IPS-NIHi7 (cell line): Measurements from ENCODE around the gene SLC37A1.

Source experiments
- DNase-seq: peaks from one replicate; pipeline ENCODE4 v3.0.0; 2012; ENCODE audit warnings: mixed read lengths; ENCODE audit errors: extremely low spot score

The SLC37A1 gene

GRCh38 chr21:42545317-42545716, 31.7 kb downstream of the SLC37A1 start:
- DNase-seq, result no peak

GRCh38 chr21:42545745-42546144, 32.1 kb downstream of the SLC37A1 start:
- DNase-seq, result no peak

GRCh38 chr21:42546433-42546832, 32.8 kb downstream of the SLC37A1 start:
- no peak for DNase-seq

DNA sequence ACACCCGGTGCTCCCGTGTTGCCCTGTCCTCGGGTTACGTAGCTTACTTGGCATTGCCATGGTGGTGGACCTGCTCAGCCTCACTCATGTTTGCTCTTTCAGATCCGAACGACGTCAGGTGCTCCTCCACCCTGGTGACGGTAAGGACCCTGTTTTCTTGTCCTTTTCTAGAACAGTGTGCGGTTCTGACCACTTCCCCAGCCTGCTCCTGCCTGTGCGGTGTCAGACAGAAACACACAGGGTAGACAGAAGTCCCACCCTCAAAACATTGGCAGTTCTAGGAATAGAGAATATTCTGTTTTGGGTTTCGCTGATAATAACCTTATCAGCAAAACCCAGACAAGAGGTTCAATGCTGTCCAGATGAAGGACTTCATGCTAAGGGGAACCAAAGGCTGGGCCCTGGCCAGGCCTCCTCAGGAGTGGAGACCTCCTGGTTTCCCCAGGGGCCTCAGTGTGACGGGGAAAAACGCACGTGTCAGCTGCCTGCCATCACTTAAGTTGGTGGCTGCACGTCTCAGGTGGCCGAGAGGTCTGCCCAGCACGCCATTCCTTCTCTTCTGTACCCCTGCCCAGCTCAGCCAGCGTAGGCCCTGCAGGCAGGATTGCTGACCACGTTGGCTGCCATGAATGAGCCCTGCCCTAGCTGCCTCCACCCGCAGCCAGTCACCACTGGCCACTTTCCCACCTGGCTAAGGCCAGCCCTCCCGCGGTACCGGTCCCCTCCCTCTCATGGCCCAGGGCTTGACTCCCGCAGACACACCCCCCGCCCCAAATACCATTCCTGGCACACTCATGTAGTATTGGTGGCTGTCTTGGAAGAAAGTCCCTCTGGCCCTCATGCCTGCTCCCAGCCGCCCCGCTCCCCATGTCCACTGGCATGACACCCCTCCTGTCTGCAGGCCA, 33.6 kb downstream of the SLC37A1 start:
- DNase-seq, result no peak

DNA sequence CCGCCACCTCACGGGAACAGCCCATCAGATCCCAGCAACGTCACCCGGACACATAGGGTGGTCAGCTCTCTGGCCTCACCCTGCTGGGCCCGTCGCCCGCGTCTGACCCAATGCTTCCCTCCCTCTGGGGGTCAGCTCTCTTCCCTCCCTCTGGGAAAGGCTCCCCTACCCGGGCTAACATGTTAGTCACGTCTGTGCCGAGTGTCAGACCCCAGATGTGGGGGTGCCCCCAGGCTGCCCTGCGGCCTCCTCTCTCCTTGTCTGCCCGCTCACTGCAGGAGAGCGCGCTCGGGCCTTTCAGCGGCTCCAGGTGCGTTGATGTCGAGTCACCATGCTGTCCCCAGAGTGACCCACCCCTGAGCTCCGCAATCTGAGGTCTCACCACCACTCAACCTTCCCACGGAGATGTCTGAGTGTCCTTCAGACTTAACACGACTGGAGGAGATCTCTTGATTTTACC, 34.3 kb downstream of the SLC37A1 start:
- no peak for DNase-seq

GRCh38 chr21:42548687-42549406, 35.2 kb downstream of the SLC37A1 start:
- no peak for DNase-seq

DNA sequence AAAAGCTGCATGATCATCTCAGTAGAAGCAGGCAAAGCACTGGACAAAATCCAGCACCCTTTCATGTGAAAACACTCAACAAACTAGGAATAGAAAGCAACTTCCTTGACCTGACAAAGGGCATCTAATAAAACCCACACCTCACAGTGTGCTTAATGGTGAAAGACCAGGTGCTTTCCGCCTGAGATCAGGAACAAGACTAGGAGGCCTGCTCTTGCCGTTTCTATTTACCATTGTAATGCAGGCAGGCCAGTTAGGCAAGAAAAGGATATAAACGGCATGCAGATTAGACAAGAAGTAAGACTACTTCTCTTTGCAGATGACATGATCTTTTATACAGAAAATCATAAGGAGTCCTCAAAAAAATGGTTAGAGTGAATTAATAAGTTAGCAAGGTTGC, 37.2 kb downstream of the SLC37A1 start:
- DNase-seq, result no peak

DNA sequence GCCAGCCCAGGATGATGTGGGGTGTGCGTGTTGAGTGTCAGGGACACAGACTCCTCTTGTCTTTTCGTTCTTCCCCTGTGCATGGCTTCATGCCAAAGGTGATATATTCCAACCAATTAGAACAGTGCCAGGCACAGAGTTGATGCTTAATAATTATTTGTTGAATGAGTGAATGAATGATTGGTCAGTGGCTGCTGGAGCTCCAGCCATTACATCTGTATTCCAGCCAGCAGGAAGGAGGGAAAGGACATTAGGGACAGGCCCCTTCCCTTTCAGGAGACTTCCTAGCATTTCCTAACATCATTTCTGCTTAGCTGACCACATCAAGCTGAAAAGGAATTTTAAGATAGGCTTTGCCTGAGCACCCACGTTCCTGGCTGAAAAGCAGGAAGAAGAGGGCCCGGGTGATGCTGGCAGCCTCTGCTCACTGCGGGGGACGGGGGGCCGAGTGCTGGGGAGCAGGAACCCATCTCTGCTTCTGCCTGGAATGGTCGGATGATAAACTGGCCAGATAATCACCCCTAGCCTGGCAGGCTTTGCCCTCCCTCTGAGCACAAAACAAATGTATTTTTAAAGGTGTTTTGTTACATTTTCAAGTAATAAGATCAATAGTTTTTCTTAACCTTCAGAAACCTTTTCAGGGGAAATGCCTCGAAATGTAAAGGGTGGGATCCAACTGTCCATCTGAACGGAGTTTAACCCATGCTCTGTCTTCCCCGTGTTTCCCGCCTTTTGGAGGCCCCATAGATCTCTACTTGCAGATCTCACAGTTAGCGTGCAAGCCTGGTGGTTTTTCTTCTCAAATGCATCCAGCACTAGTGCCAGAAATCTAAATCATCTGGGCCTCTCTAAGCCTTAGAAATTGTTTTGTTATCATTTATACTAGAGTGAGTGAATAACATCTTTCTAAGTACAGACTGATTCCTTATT, 39.0 kb downstream of the SLC37A1 start:
- no peak for DNase-seq

DNA sequence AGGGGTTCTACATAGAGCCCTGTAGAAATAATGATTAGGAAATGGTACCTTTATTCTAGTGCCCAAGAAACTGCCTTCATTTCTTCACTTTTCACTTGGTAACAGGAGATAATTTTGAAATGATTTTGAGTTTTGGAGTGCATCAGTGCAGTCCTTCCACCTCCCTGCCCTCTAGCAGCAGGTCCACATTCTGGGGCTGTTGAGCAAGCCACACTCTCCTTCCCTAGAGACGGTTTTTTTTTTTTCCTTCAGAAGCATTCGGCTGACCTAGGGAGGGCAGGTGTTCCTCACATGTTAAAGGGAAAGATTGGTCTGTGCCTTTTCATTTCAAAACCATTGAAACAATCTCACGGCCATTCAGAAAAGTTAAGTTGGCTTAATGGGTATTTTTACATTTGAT, 39.8 kb downstream of the SLC37A1 start:
- peak; percentile 52 for DNase-seq

DNA sequence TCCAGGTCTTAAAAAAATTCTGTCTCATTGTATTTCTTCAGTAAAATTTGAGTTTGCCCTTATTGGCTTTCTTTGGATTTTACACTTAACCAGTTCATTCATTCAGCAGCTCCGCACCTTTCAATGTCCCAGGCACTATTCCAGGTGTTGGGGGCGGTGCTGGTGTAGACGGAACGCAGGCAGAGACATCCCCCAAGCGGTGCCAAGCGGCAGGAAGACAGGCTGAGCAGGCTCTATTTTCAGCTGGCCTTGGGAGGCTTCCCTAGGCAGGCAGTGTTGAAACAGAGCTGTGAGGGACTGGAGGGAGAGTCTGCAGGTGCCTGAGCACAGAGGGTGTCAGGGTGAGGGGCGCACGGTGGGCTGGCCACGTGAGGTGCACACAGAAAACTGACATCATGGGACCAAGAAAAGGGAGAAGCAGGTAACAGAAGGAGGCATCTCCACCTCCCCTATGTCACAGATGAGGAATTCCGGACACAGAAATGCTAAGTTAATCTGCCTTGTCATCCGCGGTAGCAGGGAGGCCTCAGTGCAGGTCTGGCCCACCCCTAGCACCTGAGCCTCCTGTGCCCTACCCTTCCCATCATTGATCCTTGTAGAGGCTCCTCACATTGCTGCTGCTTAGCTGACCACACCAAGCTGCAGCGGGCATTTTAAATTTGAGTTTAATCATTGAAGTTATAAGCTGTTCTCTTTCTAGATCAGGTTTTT, 40.8 kb downstream of the SLC37A1 start:
- DNase-seq, result no peak

DNA sequence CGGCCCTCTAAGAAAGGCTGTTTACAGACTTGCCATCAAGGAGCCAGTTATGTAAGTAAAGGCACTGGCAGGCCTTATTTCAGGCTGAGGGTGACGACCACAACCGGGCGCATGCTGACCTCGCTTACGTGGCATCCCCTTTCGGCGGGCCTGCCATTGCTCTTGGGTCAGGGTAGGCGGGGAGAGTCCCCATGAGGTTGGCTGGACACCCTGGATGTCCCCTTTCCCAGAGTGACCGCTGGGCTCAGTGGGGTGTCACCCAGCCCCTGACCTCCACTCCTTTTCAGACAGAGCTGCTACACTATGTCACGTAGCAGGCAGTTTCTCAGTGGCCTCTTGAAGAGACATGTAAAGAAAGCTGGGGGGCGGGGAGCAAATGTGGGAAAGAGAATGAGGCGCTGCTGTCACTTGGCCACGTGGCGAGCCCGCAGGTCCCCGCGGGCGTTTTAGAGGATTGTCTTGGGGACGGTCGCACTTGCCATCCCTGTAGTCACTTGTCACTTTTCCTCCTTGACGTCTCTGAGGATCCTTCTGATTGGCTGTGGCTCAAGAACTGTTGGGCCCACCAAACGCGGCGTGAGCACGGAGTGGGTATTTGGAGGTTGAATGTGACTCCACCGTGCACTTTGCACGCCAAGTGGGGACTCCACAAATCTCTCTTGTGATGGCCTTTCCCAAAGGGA, 42.2 kb downstream of the SLC37A1 start:
- DNase-seq, result no peak

DNA sequence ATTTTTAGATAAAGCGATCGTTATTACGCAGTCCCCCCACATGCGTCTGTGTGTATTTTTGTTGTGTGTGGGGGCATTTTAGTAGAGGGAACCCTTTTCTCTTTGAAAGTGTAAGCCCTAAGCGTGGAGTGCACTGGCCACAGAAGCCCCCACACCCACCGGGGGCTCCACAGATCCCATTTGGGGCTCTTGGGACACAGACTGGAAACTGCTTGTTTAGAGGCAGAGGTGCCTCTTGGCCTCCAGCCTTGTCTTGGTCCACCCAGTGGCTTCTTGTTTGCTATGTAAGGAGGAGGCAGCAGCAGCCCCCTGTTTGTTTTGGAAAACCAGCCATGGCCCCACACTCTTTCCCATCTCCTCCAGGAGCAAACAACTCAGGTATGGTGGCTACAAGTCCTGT, 42.8 kb downstream of the SLC37A1 start:
- no peak for DNase-seq

DNA sequence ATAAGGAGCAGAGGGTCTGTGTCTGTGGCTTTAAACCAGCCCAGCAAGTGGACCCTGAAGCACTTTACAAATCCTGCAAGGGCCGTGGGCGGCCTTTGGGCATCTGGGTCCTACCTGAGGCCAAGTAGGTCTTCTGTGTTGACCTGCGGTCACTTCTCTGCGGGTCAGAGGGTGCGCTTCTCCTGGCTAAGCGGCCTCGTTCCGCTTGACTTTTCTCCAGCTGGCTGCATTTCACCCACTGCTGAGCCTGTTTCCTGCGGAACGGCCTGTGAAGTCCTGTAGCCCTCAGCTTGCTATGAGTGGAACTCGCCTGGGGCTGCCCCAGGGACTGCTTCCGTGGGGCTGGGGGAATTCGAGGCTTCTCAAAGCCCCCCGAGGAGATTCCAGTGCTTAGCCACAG, 43.3 kb downstream of the SLC37A1 start:
- DNase-seq, result no peak

DNA sequence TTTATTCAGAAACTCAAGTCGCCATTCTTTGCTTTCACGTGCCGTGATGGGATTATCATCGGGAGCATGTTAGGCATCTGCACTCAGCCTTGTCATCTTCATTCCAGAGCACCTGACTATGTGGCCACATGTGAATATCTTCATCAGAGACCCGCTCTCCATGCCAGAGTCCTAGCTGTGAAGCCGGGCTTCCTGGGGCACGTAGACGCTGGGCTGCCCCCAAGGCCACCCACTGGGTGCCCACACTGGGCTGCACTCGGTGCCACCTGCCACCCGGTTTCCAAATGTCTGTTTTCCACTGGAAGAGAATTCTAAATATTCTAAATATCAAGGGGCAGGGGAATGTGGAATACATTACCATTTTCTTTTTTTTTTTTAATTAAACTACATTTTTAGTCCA, 43.8 kb downstream of the SLC37A1 start:
- DNase-seq, result no peak

DNA sequence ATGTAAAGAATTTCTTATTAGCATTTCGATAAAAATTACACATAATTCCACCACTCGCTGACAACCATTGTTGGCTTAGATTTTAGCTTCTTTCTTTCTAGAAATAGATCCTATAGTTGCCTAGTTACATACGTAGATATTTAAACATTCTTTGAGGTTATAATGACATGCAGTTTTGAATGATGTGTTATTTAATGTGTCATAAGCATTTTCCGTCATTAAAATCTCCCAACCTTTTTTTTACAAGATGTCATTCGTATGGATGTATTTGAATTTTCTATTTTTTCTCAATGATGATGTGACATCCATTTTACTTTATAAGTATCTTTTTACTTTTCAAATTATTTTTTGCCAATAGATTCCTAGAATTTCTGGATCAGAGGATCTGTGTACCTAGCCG, 44.7 kb downstream of the SLC37A1 start:
- no peak for DNase-seq

GRCh38 chr21:42558846-42559245, 45.2 kb downstream of the SLC37A1 start:
- DNase-seq, result no peak

- DNase-seq, result no peak
Measured at GRCh38 chr21:42559326-42559725, 45.7 kb downstream of the SLC37A1 start.

GRCh38 chr21:42560517-42561179, 47.0 kb downstream of the SLC37A1 start:
- no peak for DNase-seq

GRCh38 chr21:42561762-42562650, 48.4 kb downstream of the SLC37A1 start:
- no peak for DNase-seq
